Endothelial cell of umbilical vein (primary cell): ENCODE results near the gene DNMT3B.

Experiments used
- EZH2 ChIP-seq: IDR thresholded peaks from 2 replicates; pipeline ENCODE4 v1.6.1; 2012; ENCODE audit warnings: borderline replicate concordance, low read depth, mild to moderate bottlenecking, moderate library complexity, low read length, inconsistent platforms; ENCODE audit not compliant: severe bottlenecking
- FOS ChIP-seq: IDR thresholded peaks from 2 replicates; pipeline ENCODE4 v1.6.1; 2011; ENCODE audit warnings: mild to moderate bottlenecking, low read length, moderate library complexity, borderline replicate concordance; ENCODE audit not compliant: insufficient read depth
- JUN ChIP-seq: IDR thresholded peaks from 2 replicates; pipeline ENCODE4 v1.6.1; 2011; ENCODE audit warnings: borderline replicate concordance, low read depth; ENCODE audit not compliant: insufficient read length, insufficient read depth
- MYC ChIP-seq: IDR thresholded peaks from one replicate; pipeline ENCODE4 v1.6.1; 2011; ENCODE audit warnings: mild to moderate bottlenecking, low read depth, low read length
- POLR2A ChIP-seq: IDR thresholded peaks from 2 replicates; pipeline ENCODE4 v1.6.1; 2012; ENCODE audit warnings: low read depth, mild to moderate bottlenecking, control low read depth, low read length
- POLR2AphosphoS5 ChIP-seq: IDR thresholded peaks from 2 replicates; pipeline ENCODE4 v1.6.1; 2012; ENCODE audit warnings: low read depth, mild to moderate bottlenecking, control low read depth, low read length, moderate library complexity; ENCODE audit not compliant: insufficient read depth
- TF ChIP-seq, protein P1 (sequence below), 2 donors: IDR thresholded peaks; 1 replicate in 1 of 2; 2 replicates in 1 of 2; pipeline ENCODE4 v1.5.1; 2011; ENCODE audit warnings: low read length in 2 of 2, mild to moderate bottlenecking in 2 of 2, moderate library complexity in 2 of 2, control low read depth in 1 of 2, inconsistent platforms in 1 of 2, low read depth in 1 of 2; ENCODE audit not compliant: insufficient read depth in 1 of 2; ENCODE audit errors: extremely low read depth in 1 of 2
- TF ChIP-seq, protein P2 (sequence below): IDR thresholded peaks from 2 replicates; pipeline ENCODE4 v1.6.1; 2011; ENCODE audit not compliant: insufficient read depth, insufficient read length

DNA sequence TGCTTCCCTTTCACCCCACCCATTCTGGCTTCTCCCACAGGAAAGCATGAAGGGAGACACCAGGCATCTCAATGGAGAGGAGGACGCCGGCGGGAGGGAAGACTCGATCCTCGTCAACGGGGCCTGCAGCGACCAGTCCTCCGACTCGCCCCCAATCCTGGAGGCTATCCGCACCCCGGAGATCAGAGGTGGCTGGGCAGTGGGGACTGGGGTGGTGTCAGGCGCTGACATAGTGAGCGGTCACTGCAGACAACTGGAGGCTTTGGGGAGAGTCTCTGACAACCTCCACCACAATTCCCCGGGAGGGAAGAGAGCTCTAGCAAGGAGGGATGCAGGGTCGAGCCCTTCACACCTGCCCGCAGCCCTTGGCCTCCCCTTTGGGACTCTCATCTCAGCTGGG, 18.1 kb downstream of the DNMT3B start:
- TF ChIP-seq, protein P1, sequence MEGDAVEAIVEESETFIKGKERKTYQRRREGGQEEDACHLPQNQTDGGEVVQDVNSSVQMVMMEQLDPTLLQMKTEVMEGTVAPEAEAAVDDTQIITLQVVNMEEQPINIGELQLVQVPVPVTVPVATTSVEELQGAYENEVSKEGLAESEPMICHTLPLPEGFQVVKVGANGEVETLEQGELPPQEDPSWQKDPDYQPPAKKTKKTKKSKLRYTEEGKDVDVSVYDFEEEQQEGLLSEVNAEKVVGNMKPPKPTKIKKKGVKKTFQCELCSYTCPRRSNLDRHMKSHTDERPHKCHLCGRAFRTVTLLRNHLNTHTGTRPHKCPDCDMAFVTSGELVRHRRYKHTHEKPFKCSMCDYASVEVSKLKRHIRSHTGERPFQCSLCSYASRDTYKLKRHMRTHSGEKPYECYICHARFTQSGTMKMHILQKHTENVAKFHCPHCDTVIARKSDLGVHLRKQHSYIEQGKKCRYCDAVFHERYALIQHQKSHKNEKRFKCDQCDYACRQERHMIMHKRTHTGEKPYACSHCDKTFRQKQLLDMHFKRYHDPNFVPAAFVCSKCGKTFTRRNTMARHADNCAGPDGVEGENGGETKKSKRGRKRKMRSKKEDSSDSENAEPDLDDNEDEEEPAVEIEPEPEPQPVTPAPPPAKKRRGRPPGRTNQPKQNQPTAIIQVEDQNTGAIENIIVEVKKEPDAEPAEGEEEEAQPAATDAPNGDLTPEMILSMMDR (IDR thresholded peaks at IDR 0.05; ENCODE audit: extremely low read depth in 1 of 2, insufficient read depth in 1 of 2, low read depth in 1 of 2, low read length in 2 of 2) = no peak
- no peak for TF ChIP-seq EZH2
- no peak for TF ChIP-seq JUN
- TF ChIP-seq POLR2A = no peak
- no peak for TF ChIP-seq POLR2AphosphoS5
- TF ChIP-seq MYC = no peak
- no peak for TF ChIP-seq FOS
- TF ChIP-seq, protein P2, sequence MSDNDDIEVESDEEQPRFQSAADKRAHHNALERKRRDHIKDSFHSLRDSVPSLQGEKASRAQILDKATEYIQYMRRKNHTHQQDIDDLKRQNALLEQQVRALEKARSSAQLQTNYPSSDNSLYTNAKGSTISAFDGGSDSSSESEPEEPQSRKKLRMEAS = no peak
